NCI-H82 treated with DMSO at 0.1 percent for 48 hours (cell line): ENCODE results near the gene MTFP1.
"Not testable (repeated sequence)": the region's sequence is repeated elsewhere in the genome, so short reads cannot be mapped to it uniquely, and the experiment has no call there.

Experiments used
- DNase-seq: peaks from one replicate; lab custom pipeline; 2025; ENCODE audit not compliant: unreplicated experiment; lab: John Stamatoyannopoulos, UW

MTFP1 gene

GRCh38 chr22:30424534-30425326, 838 bp upstream of the MTFP1 start:
- DNase-seq = no peak

- DNase-seq = no peak
Observed at GRCh38 chr22:30425327-30425615, 297 bp upstream of the MTFP1 start.

GRCh38 chr22:30426388-30427353, 1.1 kb downstream of the MTFP1 start:
- peak; percentile 32 for DNase-seq

- no peak for DNase-seq
Observed at GRCh38 chr22:30427871-30428270, 2.3 kb downstream of the MTFP1 start.

- no peak for DNase-seq
Observed at GRCh38 chr22:30429887-30430286, 4.3 kb downstream of the MTFP1 start.

GRCh38 chr22:30430933-30431332, 5.4 kb downstream of the MTFP1 start:
- DNase-seq = no peak

- DNase-seq = no peak
Observed at GRCh38 chr22:30432096-30432495, 6.5 kb downstream of the MTFP1 start.

GRCh38 chr22:30432520-30432919, 7.0 kb downstream of the MTFP1 start:
- DNase-seq = no peak

GRCh38 chr22:30433227-30433626, 7.7 kb downstream of the MTFP1 start:
- DNase-seq = no peak

- DNase-seq = no peak
Observed at GRCh38 chr22:30433773-30434172, 8.2 kb downstream of the MTFP1 start.

GRCh38 chr22:30434843-30435242, 9.3 kb downstream of the MTFP1 start:
- no peak for DNase-seq

- DNase-seq = no peak
Observed at GRCh38 chr22:30435674-30436126, 10.1 kb downstream of the MTFP1 start.

GRCh38 chr22:30436196-30436595, 10.6 kb downstream of the MTFP1 start:
- no peak for DNase-seq

- DNase-seq = no peak
Observed at GRCh38 chr22:30438559-30438958, 13.0 kb downstream of the MTFP1 start.

GRCh38 chr22:30439226-30439625, 13.7 kb downstream of the MTFP1 start:
- no peak for DNase-seq

- DNase-seq = no peak
Observed at GRCh38 chr22:30439836-30440235, 14.3 kb downstream of the MTFP1 start.

GRCh38 chr22:30441088-30441487, 15.5 kb downstream of the MTFP1 start:
- DNase-seq = no peak

- DNase-seq = peak; percentile 55
Observed at GRCh38 chr22:30444632-30445437, 19.3 kb downstream of the MTFP1 start.

- DNase-seq = no peak
Observed at GRCh38 chr22:30445438-30446145, 20.0 kb downstream of the MTFP1 start.

- DNase-seq = no peak
Observed at GRCh38 chr22:30447656-30448055, 22.1 kb downstream of the MTFP1 start.

- DNase-seq = not testable (repeated sequence)
Observed at GRCh38 chr22:30451488-30451887, 25.9 kb downstream of the MTFP1 start.
